HG02759 (cell line): ENCODE measurements around the gene LRTM2.
"Not testable (repeated sequence)": the region's sequence is repeated elsewhere in the genome, so short reads cannot be mapped to it uniquely, and the experiment has no call there.

Experiments used
- ATAC-seq: cut with Tn5 transposase; IDR thresholded peaks from one replicate; pipeline ENCODE4 v1.9.1; 2021; ENCODE audit warnings: mild to moderate bottlenecking, moderate library complexity; ENCODE audit not compliant: unreplicated experiment

LRTM2 gene

GRCh38 chr12:1810201-1810930, 10.0 kb upstream of the LRTM2 start:
- no peak for ATAC-seq

GRCh38 chr12:1810931-1811280, 9.5 kb upstream of the LRTM2 start:
- ATAC-seq, result no peak

DNA sequence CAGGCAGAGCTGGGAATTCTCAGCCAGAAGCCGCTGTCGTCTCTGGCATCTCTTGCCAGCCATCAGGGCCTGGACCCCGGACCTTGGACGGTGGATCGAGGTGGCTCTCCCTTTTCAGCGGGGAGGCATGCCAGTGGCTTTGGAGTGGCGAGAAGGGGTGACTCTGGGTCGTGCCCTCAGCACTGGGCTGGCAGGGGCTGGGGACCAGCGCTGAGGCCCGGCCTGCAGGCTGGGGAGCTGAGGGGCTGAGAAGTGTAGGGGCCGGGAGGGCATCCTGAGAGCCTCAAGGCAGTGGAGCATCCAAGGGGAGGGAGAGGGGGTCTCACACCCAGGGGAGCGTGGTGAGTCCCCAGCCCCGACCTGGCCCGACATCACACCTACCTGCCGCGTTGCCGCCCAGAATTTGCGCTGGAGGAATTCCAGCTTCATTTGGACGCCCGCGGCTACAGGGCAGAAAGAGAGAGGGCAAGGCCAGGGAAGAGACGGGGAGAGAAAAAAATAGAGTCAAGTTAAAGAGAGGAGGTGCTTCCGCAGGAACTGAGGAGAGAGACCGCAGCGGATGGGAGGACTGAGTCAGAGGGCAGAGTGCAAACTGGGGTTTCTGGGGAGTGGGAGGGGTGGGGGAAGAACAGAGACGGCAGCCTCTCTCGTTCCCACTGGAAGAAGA, 9.0 kb upstream of the LRTM2 start:
- ATAC-seq, result no peak

DNA sequence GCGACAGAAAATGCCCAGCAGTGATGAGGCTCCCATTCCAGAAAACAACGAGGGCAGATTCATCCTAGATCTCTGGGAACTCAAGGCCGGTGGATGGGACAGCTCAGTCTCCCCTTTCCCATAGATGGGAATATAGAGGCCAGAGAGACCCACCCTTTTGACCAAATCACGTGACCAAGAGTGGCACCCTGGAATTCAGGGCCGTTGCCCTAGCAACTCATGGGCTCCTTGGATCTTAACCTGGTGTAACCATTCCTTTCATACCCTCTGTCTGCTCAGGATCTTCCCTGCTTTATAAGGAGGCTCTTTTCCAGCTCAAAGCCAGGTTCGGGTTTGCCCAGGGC, 8.4 kb upstream of the LRTM2 start:
- no peak for ATAC-seq

- ATAC-seq, result no peak
Observed at GRCh38 chr12:1812650-1813302, 7.6 kb upstream of the LRTM2 start.

DNA sequence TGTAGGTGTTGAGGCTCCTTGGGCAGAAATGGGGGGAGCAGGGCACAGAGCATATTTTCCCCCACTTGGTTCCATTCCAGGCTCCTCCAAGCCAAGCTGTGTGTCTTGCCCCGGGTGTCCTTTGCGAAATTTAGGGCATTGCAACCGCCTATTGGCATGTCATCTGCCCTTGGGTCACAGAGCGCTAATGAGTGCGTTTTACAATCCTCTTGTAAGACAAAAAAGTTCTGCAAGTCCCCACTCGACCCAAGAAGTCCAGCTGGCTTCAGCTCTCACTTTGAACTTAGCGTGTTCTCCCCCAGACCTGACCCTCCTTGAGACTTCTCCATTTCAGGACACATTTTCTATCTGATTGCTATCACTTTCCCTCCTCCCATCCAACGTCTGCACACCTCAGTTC, 6.1 kb upstream of the LRTM2 start:
- ATAC-seq, result no peak

GRCh38 chr12:1815108-1815507, 5.3 kb upstream of the LRTM2 start:
- ATAC-seq, result no peak

- no peak for ATAC-seq
Observed at GRCh38 chr12:1815814-1816729, 4.3 kb upstream of the LRTM2 start.

DNA sequence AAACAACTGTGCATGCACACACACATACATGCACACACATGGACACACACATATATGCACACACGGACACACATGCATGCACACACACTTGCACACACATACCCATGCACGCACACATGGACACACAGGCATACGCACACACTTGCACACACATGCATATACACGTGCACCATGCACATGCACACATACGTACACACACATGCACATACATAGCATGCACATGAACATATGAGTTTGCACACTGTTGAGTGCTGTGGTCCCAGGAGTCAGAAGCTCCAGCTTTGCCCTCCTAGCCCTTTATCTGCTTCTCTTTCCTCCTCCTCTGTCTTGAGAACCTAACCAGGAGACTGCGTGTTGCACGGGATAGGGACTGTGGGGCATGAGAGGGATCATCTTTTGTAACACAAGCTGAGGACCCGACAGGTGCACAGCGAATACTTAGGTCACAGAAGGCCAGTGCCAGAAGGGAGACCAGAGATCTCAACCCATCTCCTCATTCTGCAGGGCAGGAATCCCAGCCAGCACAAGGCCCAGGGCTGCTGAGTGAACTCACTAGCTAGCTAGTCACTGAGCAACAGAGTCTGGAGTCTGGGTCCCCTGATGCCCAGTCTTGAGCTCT, 3.5 kb upstream of the LRTM2 start:
- ATAC-seq, result no peak

GRCh38 chr12:1817928-1818327, 2.4 kb upstream of the LRTM2 start:
- not testable (repeated sequence) for ATAC-seq

- ATAC-seq, result no peak
Observed at GRCh38 chr12:1819050-1819449, 1.3 kb upstream of the LRTM2 start.

DNA sequence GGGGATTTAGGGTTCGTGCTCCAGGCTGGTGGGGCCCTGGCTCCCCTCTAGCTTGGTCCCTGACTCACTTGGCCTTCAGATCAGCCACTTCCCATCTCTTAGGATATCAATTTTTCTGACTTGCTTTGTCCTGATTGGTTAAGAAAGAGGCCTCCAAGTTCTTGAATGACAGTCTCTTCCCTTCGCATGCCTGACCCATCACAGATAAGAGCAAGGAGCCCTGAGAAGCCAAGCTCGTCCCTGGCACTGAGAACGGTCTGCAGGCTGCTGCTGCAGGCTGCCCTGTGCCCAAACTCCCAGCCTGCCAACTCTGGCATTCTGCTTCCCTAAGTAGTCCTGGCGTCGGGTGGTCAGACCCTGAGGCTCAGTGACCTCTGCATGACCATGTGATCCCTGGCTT, 794 bp upstream of the LRTM2 start:
- no peak for ATAC-seq

GRCh38 chr12:1820896-1821291, 529 bp downstream of the LRTM2 start:
- no peak for ATAC-seq

- ATAC-seq, result no peak
Observed at GRCh38 chr12:1821805-1822204, 1.4 kb downstream of the LRTM2 start.

- no peak for ATAC-seq
Observed at GRCh38 chr12:1822699-1823098, 2.3 kb downstream of the LRTM2 start.

DNA sequence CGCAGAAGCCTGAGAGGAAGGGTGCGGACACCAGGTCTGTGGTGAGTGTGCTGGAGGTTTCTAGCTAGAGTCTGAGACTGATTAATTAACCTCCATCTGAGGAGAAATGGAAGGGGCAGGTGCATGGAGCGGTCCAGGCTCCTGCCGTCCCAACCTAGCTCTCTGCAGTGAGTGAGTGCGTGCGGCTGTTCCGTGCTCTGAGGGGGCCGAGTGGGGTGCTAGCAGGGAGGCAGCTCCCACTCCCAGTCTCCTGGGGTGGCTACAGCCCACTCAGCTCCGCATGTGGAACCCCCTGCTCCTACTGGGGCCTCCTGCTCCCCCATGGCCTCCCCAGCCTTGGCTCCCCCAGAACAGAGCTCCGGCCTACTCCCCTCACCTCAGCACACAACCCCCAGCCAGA, 2.9 kb downstream of the LRTM2 start:
- no peak for ATAC-seq

- no peak for ATAC-seq
Observed at GRCh38 chr12:1825382-1826102, 5.2 kb downstream of the LRTM2 start.

DNA sequence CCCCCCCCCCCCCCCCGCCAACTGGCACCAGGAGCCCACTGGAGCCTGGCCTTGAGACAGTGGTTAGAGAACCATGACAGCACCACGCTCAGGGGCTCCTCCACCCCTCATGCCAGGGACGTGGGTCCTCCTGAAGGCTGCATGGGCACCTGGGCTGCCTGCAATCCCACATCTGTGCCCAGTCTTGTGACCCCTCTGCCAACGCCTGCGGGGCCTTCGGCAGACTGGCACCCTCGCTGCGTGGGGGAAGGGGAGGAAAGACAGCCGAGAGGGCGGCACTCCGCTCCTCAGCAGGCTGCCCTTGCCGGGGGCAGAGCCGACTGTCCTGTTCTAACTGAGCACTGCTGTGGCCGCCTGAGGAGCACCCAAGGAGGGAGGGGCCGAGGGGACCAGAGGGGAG, 6.0 kb downstream of the LRTM2 start:
- ATAC-seq, result no peak

DNA sequence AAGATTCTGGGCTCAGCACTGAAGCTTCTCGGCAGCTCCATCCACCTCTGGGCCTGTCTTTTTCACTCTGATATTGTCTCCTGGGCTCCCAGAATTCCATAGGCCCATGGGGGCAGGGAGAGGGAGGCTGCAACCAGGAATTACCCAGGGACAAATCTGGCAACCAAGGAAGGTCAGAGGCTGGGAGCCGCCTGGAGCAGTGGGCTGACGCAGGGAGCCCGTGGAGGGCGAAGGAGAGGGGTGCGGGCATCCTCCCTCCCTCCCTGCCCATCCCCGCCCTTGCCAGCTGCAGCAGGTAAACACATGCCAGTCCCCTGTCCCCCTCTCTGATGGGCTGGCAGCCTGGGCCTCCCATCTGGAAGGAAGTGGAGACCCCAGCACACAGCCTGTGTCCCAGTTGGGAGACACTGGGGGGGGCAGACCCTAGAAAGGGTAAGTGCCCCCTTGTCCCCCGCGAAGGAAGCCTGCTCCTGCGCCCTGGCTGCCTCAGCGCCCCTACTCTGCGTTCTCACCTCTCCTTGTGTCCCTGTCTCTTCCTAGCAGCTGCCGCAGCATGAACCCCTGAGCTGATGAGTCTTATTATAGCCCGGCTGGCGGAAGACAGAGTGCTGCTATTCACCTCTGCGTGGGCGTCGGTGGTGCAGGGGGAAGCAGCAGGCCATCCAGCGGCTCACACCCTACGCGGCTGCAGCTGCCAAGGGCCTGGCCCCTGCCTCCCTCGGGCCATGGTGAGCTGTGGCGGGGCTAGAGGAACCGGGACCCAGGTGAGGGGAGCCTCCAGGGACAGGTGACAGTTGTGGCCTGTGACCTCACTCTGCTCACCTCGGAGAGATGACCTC, 6.7 kb downstream of the LRTM2 start:
- ATAC-seq, result no peak
